H1 (cell line): ENCODE data around the gene CALM1. TPM values are rescaled to one million over a fixed set of nuclear protein-coding genes. Genes with fewer than 3 reads are reported as not detected.

ENCODE experiments used
- BCL11A ChIP-seq, 2 experiments: IDR thresholded peaks; one replicate each; pipeline ENCODE4 v1.6.1; 2011; ENCODE audit warnings: low read depth in 2 of 2, low read length in 2 of 2, mild to moderate bottlenecking in 2 of 2
- GTF2F1 ChIP-seq: IDR thresholded peaks from 2 replicates; pipeline ENCODE4 v1.6.1; 2012; ENCODE audit warnings: low read depth, low read length, improper control_type of control experiment, borderline replicate concordance
- KDM4A ChIP-seq: IDR thresholded peaks from one replicate; pipeline ENCODE4 v1.7.1; 2012; ENCODE audit warnings: low read depth, mild to moderate bottlenecking, moderate library complexity, low read length, inconsistent platforms; ENCODE audit not compliant: severe bottlenecking
- POU5F1 ChIP-seq: IDR thresholded peaks from 2 replicates; pipeline ENCODE4 v1.6.1; 2011; ENCODE audit warnings: low read depth, mild to moderate bottlenecking, low read length, moderate library complexity
- RXRA ChIP-seq: IDR thresholded peaks from 2 replicates; pipeline ENCODE4 v1.6.1; 2011; ENCODE audit warnings: low read depth, mild to moderate bottlenecking, low read length, moderate library complexity; ENCODE audit not compliant: insufficient read depth
- SIN3A ChIP-seq, 2 experiments: IDR thresholded peaks in 1 of 2; conservative IDR thresholded peaks in 1 of 2; 2 replicates each; pipeline ENCODE4 v1.6.1; 2011 to 2012; ENCODE audit warnings: low read length in 2 of 2, improper control_type of control experiment in 1 of 2, low read depth in 1 of 2, mild to moderate bottlenecking in 1 of 2
- SP1 ChIP-seq: IDR thresholded peaks from 2 replicates; pipeline ENCODE4 v1.6.1; 2011; ENCODE audit warnings: low read depth, low read length
- TAF1 ChIP-seq: IDR thresholded peaks from 2 replicates; pipeline ENCODE4 v1.6.1; 2011; ENCODE audit warnings: mild to moderate bottlenecking, low read depth, low read length
- TEAD4 ChIP-seq: IDR thresholded peaks from 2 replicates; pipeline ENCODE4 v1.6.1; 2012; ENCODE audit warnings: low read depth, low read length, inconsistent platforms, mixed read lengths
- polyA plus RNA-seq, 7 experiments: library from polyadenylated mRNA; depleted of rRNA in 3 of 7; stranded (reverse) in 5 of 7; unstranded in 2 of 7; fragments of >200 nt in 5 of 7; fragments of 200-250 nt in 2 of 7; gene quantifications; 1 replicate in 5 of 7; 2 replicates in 1 of 7; 4 replicates in 1 of 7; pipeline versions ENCODE4 v1.2.1 to v1.2.3, GENCODE V29; 2011 to 2013; ENCODE audit warnings: missing spikeins in 2 of 7, mixed read lengths in 2 of 7
- total RNA-seq: library from RNA; stranded (reverse); fragmentation: NEBNext Ultra II Directional; extraction: Animal tissue kit (Norgen Biotek cat#: 25700); gene quantifications from 2 replicates; pipeline ENCODE4 v1.2.1, GENCODE V29; 2021
- TF ChIP-seq, protein P1 (sequence below): fragments of 300-600 bp; sonication (generic); IDR thresholded peaks from 2 replicates; pipeline ENCODE4 v1.7.1; 2012; ENCODE audit warnings: low read length, moderate library complexity, mild to moderate bottlenecking, inconsistent platforms; ENCODE audit not compliant: insufficient replicate concordance

Gene CALM1
- total and polyA plus RNA-seq, 2 of the 8 experiments (the other 6 are each of a cell fraction or from before 2014, with no cell fraction given) = 285 to 422 TPM

DNA sequence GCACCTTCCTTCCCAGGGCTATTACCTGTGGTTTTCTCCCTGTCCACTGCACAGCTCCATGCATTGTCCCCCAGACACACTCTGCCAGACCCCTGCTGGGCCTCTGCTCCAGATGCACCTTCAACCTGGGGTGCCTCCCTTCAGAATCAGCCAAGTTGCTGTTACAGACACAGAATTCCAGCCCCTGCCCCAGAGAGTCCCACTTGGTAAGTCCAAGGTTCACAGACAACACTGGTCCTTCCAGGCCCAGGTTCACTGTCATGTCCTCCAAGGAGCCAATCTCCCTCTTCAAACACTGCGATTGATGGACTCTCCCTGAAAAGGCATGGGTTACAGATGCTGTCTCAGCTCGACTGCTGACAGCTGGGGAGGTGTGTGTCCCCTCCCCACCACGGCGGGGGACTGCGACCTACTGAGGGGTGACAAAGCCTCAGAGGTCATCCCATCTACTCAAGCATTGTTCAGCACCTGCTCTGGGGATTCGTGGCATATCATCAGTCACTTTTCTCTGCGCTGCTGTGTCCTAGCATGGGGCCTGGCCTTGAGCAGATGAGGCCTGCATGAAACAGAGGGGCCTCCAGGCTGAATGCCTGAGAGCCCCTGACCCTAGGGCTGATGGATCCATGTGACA, 24.3 kb downstream of the CALM1 start (continued):
- TF ChIP-seq, protein P1, sequence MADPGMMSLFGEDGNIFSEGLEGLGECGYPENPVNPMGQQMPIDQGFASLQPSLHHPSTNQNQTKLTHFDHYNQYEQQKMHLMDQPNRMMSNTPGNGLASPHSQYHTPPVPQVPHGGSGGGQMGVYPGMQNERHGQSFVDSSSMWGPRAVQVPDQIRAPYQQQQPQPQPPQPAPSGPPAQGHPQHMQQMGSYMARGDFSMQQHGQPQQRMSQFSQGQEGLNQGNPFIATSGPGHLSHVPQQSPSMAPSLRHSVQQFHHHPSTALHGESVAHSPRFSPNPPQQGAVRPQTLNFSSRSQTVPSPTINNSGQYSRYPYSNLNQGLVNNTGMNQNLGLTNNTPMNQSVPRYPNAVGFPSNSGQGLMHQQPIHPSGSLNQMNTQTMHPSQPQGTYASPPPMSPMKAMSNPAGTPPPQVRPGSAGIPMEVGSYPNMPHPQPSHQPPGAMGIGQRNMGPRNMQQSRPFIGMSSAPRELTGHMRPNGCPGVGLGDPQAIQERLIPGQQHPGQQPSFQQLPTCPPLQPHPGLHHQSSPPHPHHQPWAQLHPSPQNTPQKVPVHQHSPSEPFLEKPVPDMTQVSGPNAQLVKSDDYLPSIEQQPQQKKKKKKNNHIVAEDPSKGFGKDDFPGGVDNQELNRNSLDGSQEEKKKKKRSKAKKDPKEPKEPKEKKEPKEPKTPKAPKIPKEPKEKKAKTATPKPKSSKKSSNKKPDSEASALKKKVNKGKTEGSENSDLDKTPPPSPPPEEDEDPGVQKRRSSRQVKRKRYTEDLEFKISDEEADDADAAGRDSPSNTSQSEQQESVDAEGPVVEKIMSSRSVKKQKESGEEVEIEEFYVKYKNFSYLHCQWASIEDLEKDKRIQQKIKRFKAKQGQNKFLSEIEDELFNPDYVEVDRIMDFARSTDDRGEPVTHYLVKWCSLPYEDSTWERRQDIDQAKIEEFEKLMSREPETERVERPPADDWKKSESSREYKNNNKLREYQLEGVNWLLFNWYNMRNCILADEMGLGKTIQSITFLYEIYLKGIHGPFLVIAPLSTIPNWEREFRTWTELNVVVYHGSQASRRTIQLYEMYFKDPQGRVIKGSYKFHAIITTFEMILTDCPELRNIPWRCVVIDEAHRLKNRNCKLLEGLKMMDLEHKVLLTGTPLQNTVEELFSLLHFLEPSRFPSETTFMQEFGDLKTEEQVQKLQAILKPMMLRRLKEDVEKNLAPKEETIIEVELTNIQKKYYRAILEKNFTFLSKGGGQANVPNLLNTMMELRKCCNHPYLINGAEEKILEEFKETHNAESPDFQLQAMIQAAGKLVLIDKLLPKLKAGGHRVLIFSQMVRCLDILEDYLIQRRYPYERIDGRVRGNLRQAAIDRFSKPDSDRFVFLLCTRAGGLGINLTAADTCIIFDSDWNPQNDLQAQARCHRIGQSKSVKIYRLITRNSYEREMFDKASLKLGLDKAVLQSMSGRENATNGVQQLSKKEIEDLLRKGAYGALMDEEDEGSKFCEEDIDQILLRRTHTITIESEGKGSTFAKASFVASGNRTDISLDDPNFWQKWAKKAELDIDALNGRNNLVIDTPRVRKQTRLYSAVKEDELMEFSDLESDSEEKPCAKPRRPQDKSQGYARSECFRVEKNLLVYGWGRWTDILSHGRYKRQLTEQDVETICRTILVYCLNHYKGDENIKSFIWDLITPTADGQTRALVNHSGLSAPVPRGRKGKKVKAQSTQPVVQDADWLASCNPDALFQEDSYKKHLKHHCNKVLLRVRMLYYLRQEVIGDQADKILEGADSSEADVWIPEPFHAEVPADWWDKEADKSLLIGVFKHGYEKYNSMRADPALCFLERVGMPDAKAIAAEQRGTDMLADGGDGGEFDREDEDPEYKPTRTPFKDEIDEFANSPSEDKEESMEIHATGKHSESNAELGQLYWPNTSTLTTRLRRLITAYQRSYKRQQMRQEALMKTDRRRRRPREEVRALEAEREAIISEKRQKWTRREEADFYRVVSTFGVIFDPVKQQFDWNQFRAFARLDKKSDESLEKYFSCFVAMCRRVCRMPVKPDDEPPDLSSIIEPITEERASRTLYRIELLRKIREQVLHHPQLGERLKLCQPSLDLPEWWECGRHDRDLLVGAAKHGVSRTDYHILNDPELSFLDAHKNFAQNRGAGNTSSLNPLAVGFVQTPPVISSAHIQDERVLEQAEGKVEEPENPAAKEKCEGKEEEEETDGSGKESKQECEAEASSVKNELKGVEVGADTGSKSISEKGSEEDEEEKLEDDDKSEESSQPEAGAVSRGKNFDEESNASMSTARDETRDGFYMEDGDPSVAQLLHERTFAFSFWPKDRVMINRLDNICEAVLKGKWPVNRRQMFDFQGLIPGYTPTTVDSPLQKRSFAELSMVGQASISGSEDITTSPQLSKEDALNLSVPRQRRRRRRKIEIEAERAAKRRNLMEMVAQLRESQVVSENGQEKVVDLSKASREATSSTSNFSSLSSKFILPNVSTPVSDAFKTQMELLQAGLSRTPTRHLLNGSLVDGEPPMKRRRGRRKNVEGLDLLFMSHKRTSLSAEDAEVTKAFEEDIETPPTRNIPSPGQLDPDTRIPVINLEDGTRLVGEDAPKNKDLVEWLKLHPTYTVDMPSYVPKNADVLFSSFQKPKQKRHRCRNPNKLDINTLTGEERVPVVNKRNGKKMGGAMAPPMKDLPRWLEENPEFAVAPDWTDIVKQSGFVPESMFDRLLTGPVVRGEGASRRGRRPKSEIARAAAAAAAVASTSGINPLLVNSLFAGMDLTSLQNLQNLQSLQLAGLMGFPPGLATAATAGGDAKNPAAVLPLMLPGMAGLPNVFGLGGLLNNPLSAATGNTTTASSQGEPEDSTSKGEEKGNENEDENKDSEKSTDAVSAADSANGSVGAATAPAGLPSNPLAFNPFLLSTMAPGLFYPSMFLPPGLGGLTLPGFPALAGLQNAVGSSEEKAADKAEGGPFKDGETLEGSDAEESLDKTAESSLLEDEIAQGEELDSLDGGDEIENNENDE = no peak
- TF ChIP-seq BCL11A (IDR thresholded peaks at IDR 0.05; ENCODE audit: low read depth in 2 of 2, low read length in 2 of 2) (no peak), GTF2F1 (no peak), POU5F1 (no peak), TAF1 (no peak), TEAD4 (no peak), RXRA (no peak), SP1 (no peak), KDM4A (no peak), SIN3A (conservative IDR thresholded peaks at IDR 0.05 in 1 of 2, IDR thresholded peaks at IDR 0.05 in 1 of 2; ENCODE audit: low read depth in 1 of 2, low read length in 2 of 2) (no peak)
